HFF-Myc (cell line): ENCODE data around the gene EWSR1.

ENCODE experiments used
- DNase-seq: peaks from one replicate; pipeline ENCODE4 v3.0.0-alpha.2; 2011; ENCODE audit warnings: low read depth; ENCODE audit errors: extremely low read depth
- H3K4me3 ChIP-seq: replicated peaks from 2 replicates; pipeline ENCODE4 v1.5.1; 2011; ENCODE audit warnings: low read depth, mild to moderate bottlenecking, control low read depth, low read length
- CTCF ChIP-seq: IDR thresholded peaks from 2 replicates; pipeline ENCODE4 v1.5.1; 2012; ENCODE audit warnings: mild to moderate bottlenecking, low read depth, low read length, control low read depth; ENCODE audit errors: missing control alignments

EWSR1 gene

DNA sequence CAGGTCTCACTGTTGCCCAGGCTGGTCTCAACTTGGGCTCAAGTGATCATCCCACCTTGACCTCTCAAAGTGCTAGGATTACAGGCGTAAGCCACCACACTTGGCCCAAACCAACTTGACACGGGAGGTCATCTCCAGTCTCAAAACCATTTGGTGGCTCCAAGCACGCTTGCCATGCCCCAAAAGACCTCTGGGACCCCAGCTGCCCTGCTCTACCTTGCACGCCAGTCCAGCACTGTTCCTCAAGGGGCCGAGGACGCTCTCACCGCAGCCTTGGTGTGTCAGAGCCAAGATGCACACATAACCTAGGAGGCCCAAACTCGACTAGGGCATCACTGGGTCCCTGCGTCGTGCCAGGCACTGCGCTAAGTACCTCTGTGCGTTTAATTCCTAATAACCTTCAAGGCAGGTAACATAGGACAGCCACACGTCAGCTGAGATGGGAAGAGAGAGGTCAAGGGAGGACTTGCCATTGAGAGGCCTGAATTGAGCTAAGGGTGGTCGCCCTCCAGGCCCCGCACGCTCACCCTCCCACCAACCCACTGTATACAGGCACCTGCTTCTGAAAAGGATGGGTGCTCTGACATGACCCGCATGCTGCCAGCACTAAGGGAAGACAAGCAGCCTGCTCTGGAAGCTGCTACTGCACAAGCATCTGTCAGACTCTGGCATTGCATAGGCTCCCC lies 33.8 kb downstream of the EWSR1 start:
- no peak for DNase-seq
- H3K4me3 ChIP-seq: no peak overlapping the region
- TF ChIP-seq CTCF: no peak

DNA sequence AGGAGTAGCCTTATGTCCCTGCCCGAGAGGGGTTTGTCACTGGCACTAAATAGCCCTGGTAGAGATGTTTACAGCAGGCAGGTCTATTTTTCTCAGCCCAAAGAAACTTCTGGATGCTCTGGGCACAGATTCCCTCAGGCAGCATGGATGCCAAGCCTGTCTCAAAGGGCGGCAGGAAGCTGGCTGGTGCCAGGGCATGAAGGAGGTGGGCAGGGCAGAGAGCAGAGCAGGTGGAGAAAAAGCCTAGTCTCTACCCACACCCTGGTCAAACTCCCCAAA lies 34.3 kb downstream of the EWSR1 start:
- no peak for TF ChIP-seq CTCF
- H3K4me3 ChIP-seq: no peak overlapping the region
- DNase-seq: no peak

DNA sequence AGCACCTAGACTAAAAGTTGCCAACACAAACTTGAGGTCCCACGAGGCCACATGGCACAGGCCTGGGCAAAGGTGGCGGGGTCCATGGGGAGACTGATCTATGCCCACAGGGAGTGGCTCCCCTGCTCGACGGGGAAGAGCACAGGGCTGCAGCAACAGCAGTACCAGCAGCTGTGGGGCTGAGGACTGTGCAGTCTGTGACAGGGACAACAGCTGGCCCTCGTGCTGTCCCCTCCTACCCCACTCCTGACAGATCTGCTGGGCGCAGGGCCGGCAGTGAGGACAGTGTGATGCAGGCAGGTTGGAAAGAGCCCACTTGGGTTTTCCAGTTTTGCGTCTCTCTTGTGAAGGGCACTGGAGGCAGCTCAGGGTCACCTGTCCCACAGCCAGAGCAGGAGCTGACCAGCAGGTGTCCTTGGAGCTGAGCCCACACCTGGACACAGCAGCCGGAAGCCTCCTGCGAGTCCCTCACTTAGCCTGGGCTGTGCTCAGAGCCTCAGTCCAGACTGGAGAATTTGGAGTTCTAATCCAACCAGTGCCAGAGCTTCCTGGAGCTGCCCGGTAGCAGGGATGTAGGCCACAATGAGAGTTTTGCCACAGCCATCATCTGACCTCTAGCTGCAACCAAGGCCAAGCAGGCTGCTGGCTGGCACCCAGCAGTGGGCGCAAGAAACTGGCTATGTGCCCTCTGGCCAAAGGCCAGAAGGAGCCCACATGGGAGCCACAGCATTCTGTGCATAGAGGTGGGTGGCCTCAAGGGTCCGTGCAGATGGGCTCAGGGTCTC lies 34.8 kb downstream of the EWSR1 start:
- H3K4me3 ChIP-seq: no peak overlapping the region
- TF ChIP-seq CTCF: no peak
- DNase-seq: no peak

DNA sequence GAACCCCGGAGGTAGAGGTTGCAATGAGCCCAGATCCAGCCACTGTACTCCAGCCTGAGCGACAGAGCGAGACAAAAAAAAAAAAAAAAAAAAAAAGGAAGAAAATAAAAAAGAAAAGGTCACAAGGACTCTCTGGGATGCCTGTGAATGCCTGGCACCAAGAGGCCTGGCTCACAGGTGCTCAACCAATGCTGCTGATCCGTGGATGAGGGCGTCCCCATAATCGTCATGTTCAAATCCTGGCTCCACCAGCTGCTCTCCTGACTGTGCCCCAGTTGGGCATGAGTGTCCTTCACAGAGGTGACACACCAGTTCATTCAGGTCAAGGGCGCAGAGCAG lies 37.7 kb downstream of the EWSR1 start:
- no peak for DNase-seq
- no peak overlapping the region for H3K4me3 ChIP-seq
- TF ChIP-seq CTCF: no peak

GRCh38 chr22:29306175-29306834 lies 38.2 kb downstream of the EWSR1 start, which contains the start of gene GAS2L1:
Gene GAS2L1 (plus strand): TSS chr22:29306650. CDS start chr22:29308106, 1,456 bp downstream.
- peak within 1 kb of the TSS; percentile 76 for H3K4me3 ChIP-seq
- peak; percentile 33 for DNase-seq
- TF ChIP-seq CTCF: peak; percentile 57

GRCh38 chr22:29306835-29307595 lies 38.9 kb downstream of the EWSR1 start:
- no peak for TF ChIP-seq CTCF
- peak overlapping the region; percentile 76 for H3K4me3 ChIP-seq
- DNase-seq: no peak
